Measurements from ENCODE around the gene CRYBG2. TPM values are rescaled to one million over a fixed set of nuclear protein-coding genes. Genes with fewer than 3 reads are reported as not detected.
A peak's percentile ranks its signal among the peaks of the same experiment; 100 is the strongest.
"Not testable (repeated sequence)": the region's sequence is repeated elsewhere in the genome, so short reads cannot be mapped to it uniquely, and the experiment has no call there.

CRYBG2 gene
- total RNA-seq, 1 donor from 2014 or later, result 0.98 TPM

DNA sequence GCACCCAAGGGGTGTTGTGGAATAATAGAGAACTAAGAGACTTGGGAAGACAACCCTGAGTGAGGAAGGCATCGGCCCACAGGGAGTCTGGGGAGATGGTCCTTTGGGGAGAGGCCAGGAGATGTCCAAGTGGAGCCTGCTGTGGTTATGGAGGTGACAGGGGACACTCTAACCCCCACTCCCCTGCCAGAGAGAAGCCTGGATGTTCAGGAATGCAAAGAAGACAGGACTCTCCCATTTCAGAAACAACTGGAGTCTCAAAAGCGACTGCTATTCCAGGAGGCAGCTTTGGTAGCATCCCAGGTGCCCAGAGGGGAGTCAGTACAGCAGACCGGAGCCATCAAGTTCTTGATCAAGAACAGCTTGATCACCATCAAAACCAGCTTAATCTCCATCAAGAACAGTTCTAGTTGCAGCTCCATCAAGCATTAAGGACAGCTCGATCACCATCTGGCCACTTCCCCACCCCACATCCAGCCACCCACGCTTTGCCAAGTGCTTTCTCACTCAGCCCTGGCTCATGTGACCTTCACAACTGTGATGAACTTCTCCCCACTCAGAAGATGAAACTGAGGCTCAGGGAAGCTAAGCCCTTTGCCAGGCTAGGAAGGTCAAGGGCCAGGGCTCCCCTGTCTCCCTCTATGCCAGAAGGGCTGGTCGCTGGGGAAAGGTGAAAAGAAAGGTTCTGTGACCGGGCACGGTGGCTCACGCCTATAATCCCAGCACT, 35.4 kb downstream of the CRYBG2 start:
- Mint-ChIP-seq H3K4me3 (ENCODE audit: low read depth) (peak overlapping the region; percentile 79), H3K27me3 (ENCODE audit: low read depth) (no peaks in the 10 kb centered on the region), H3K9me3 (no peaks in the 10 kb centered on the region), H3K36me3 (ENCODE audit: low read depth) (peaks cover 36% of the 10 kb centered on the region), H3K4me1 (ENCODE audit: low read depth) (peaks cover 56% of the 10 kb centered on the region), H3K27ac (peak overlapping the region; percentile 94)
- no peak for DNase-seq (ENCODE audit: low spot score)
- intact Hi-C loops (cut with micrococcal nuclease), result loop anchor here (1.0 to 10.0 kb wide), 3 partner anchors 59 to 266 kb away; partner anchors contain the start of gene HMGN2

DNA sequence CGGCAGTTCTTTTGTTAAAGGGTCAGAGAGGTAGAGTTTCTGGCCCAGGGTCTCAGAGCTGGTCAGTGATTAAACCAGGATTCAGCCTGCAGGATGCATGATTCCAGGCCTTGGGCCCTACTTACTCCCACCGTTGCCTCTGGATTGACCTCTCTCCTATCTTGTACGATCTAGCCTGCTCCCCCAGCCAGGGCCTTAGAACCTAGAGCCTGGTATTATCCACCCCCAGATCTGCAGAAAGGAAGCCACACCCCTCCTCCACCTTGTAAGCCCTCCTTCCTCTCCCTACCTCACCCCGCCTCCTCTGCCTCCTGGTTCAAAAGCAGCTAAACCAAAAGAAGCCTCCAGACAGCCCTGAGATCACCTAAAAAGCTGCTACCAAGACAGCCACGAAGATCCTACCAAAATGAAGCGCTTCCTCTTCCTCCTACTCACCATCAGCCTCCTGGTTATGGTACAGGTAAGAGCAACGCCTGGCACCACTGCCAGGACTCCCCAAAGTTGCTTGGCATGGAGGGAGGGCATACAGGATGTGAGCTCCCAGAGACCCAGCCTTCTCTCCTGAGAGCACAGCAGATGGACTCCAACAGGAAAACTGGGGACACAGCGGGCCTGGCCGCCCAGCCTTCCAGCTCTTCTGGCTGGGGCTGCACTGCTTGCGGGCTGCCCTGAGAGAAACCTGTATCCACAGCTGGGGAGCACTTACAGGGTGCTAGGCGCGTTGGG, 36.2 kb downstream of the CRYBG2 start, which contains the start of gene CD52:
Gene CD52, plus strand, starts transcription at position 347 of the 726 bp plus-strand sequence. Its CDS starts 60 bp downstream, at position 407.
- Mint-ChIP-seq H3K4me1 (ENCODE audit: low read depth) (peaks cover 50% of the 10 kb centered on the region), H3K36me3 (ENCODE audit: low read depth) (peaks cover 28% of the 10 kb centered on the region), H3K9me3 (no peaks in the 10 kb centered on the region), H3K27me3 (ENCODE audit: low read depth) (no peaks in the 10 kb centered on the region), H3K27ac (peak within 1 kb of the TSS; percentile 94), H3K4me3 (ENCODE audit: low read depth) (peak within 1 kb of the TSS; percentile 79)
- peak; percentile 78 for DNase-seq (ENCODE audit: low spot score)
- intact Hi-C loops (cut with micrococcal nuclease), result loop anchor here (1.0 to 10.0 kb wide), 3 partner anchors 9 to 267 kb away; no protein-coding TSS in a partner anchor

DNA sequence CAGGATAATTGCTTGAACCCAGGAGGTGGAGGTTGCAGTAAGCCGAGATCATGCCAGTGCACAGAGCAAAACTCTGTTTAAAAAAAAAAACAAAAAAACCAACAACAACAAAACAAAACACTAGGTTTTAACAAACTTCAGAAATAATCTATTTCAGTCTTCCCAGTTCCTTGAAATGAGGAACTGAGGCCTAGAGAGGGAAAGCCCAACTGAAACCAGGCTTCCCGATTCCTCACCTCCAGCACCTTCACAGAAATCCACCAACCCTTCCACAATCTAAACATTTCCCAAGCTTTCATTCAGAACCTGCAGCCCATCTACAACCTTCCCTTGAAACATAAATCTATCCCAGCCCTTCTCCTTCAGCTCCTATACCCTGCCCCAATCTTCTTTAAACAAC, 36.8 kb downstream of the CRYBG2 start:
- H3K27ac Mint-ChIP-seq, result peak overlapping the region; percentile 94
- peak overlapping the region; percentile 79 for H3K4me3 Mint-ChIP-seq (ENCODE audit: low read depth)
- H3K27me3 Mint-ChIP-seq (ENCODE audit: low read depth), result no peaks in the 10 kb centered on the region
- H3K9me3 Mint-ChIP-seq, result no peaks in the 10 kb centered on the region
- no peak for DNase-seq (ENCODE audit: low spot score)
- peaks cover 49% of the 10 kb centered on the region for H3K4me1 Mint-ChIP-seq (ENCODE audit: low read depth)
- intact Hi-C loops (cut with micrococcal nuclease), result loop anchor here (1.0 to 10.0 kb wide), 3 partner anchors 9 to 268 kb away; no protein-coding TSS in a partner anchor
- H3K36me3 Mint-ChIP-seq (ENCODE audit: low read depth), result peaks cover 23% of the 10 kb centered on the region

- Mint-ChIP-seq H3K27me3 (ENCODE audit: low read depth) (no peaks in the 10 kb centered on the region), H3K9me3 (no peaks in the 10 kb centered on the region), H3K27ac (peak overlapping the region; percentile 64), H3K4me3 (ENCODE audit: low read depth) (no peak overlapping the region), H3K4me1 (ENCODE audit: low read depth) (peaks cover 44% of the 10 kb centered on the region), H3K36me3 (ENCODE audit: low read depth) (peaks cover 17% of the 10 kb centered on the region)
- intact Hi-C loops (cut with micrococcal nuclease), result loop anchor here (5.0 to 10.0 kb wide), 2 partner anchors 61 to 269 kb away; no protein-coding TSS in a partner anchor
- no peak for DNase-seq (ENCODE audit: low spot score)
These were observed 37.8 kb downstream of the CRYBG2 start for GRCh38 chr1:26315874-26316850.

GRCh38 chr1:26314501-26314900, 39.4 kb downstream of the CRYBG2 start:
- no peak overlapping the region for H3K27ac Mint-ChIP-seq

GRCh38 chr1:26307966-26308899, 45.7 kb downstream of the CRYBG2 start:
- Mint-ChIP-seq H3K4me1 (ENCODE audit: low read depth) (peaks cover 25% of the 10 kb centered on the region), H3K27ac (peak overlapping the region; percentile 90), H3K4me3 (ENCODE audit: low read depth) (peak overlapping the region; percentile 99)
- not testable (repeated sequence) for H3K36me3 Mint-ChIP-seq (ENCODE audit: low read depth); H3K27me3 Mint-ChIP-seq (ENCODE audit: low read depth); H3K9me3 Mint-ChIP-seq; DNase-seq (ENCODE audit: low spot score)
- intact Hi-C loops (cut with micrococcal nuclease), result loop anchor here (1.0 to 5.0 kb wide), 3 partner anchors 9 to 71 kb away; partner anchors contain the start of gene CD52

More at GRCh38 chr1:26314501-26314900, 39.4 kb downstream of the CRYBG2 start:
- Mint-ChIP-seq H3K4me1 (ENCODE audit: low read depth) (peaks cover 35% of the 10 kb centered on the region), H3K4me3 (ENCODE audit: low read depth) (no peak overlapping the region), H3K36me3 (ENCODE audit: low read depth) (peaks cover 8% of the 10 kb centered on the region), H3K27me3 (ENCODE audit: low read depth) (no peaks in the 10 kb centered on the region), H3K9me3 (no peaks in the 10 kb centered on the region)
- intact Hi-C loops (cut with micrococcal nuclease), result loop anchor here (10.0 kb wide), 1 partner anchor 270 kb away; no protein-coding TSS in a partner anchor
- no peak for DNase-seq (ENCODE audit: low spot score)

DNA sequence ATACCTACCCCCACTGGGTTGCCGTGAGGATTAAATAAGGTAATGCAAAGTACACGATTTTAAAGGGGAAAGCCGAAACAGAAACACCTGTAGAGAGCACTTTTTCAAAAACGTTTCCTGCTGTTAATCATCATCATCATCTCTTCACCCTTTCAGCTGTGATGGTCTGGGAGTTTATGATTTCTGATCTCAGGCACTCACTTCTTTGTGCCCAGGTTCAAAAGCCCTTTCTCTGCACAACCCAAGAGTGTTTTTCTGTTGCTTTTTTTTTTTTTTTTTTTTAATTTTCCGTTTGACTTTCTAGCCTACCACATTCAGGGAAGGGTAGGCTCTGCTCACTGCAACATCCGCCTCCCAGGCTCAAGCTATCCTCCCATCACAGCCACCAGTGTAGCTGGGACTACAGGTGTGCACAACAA, 46.6 kb downstream of the CRYBG2 start:
- peaks cover 25% of the 10 kb centered on the region for H3K4me1 Mint-ChIP-seq (ENCODE audit: low read depth)
- no peaks in the 10 kb centered on the region for H3K9me3 Mint-ChIP-seq
- H3K4me3 Mint-ChIP-seq (ENCODE audit: low read depth), result peak overlapping the region; percentile 99
- no peaks in the 10 kb centered on the region for H3K27me3 Mint-ChIP-seq (ENCODE audit: low read depth)
- no peaks in the 10 kb centered on the region for H3K36me3 Mint-ChIP-seq (ENCODE audit: low read depth)
- peak overlapping the region; percentile 90 for H3K27ac Mint-ChIP-seq
- DNase-seq (ENCODE audit: low spot score), result no peak
- intact Hi-C loops (cut with micrococcal nuclease), result loop anchor here (5.0 kb wide), 1 partner anchor 70 kb away; no protein-coding TSS in a partner anchor

DNA sequence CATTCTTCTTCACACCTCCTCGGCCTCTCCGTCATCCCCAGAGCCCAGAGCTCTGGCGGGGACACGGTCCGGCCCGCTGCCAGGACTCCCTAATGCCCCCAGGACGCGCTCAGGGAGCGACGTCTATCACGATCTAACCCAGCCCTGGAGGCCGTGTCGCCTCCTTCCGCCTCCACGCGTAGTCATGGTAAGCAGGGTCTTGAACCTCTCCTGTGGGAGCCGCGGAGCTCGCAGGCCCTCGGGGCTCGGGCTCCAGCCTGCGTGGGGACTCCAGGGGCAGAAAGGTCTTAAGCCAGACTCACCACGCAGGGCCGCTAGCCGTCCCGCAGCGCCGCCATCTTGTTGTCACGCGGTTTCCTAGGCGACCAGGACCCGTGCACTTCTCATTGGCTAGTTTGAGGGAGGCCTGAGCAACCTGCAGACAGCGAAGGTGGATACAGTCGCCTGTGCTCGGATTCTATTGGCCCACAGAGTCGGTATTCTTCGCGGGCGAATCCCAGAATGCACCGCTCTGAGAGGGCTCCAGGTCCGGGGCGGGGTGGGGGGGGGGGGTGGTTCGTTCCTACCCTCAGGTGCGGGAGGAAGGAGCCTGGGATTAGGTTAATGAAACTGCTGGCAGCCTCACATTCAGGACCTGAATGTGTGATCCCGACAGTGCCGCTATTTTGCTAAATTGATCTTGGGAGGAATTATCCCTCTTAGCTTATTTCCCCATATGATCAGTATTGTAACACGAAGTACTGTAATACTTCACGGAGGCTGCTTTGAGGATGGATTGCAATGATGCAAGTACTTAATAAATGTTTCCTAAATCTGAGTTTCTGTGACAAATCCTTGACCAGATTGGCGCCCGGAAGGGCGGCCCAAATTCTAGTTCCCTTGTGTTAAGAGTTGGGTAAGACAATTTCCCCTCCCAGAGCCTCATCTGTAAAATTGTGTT, 47.4 kb downstream of the CRYBG2 start, which contains the start of gene UBXN11:
Gene UBXN11, minus strand, starts transcription at position 347 of the 940 bp plus-strand sequence. CDS start 3,753 bp downstream, outside the sequence.
- Mint-ChIP-seq H3K36me3 (ENCODE audit: low read depth) (no peaks in the 10 kb centered on the region), H3K27me3 (ENCODE audit: low read depth) (no peaks in the 10 kb centered on the region), H3K9me3 (no peaks in the 10 kb centered on the region), H3K4me3 (ENCODE audit: low read depth) (peak within 1 kb of the TSS; percentile 99), H3K27ac (peak within 1 kb of the TSS; percentile 93), H3K4me1 (ENCODE audit: low read depth) (peaks cover 25% of the 10 kb centered on the region)
- peak; percentile 91 for DNase-seq (ENCODE audit: low spot score)
- intact Hi-C loops (cut with micrococcal nuclease), result loop anchor here (5.0 kb wide), 1 partner anchor 69 kb away; no protein-coding TSS in a partner anchor

DNA sequence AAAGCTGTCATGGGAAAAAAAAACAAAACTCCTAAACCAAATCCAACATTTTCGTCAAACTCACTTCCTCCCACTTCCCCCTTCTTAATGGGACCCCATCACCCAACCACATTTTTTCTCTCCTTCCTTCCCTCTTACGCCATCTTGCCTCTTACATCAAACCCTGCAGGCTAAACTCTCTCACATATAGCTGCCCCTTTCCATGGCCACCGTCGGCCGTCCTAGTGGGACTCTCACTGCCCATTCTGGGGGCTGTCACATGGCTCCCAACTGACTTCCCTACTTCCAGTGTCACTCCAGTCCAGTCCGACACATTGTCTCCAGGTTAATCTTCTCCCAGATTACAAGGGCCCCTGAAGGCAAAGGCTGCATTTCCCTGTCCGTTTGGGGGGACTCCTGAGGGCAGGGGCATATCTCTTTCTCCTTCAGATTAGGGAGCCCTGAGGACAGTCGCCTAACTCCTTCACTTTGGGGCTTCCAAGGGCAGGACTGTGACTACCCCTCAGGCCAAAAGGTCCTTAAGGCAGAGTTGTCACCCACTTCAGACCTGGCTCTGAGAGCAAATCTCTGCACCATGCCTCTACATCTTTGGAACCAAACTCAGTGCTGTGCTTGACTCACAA, 48.2 kb downstream of the CRYBG2 start:
- intact Hi-C loops (cut with micrococcal nuclease), result loop anchor here (5.0 kb wide), 1 partner anchor 68 kb away; no protein-coding TSS in a partner anchor
- H3K4me1 Mint-ChIP-seq (ENCODE audit: low read depth), result peaks cover 25% of the 10 kb centered on the region
- H3K9me3 Mint-ChIP-seq, result no peaks in the 10 kb centered on the region
- H3K27me3 Mint-ChIP-seq (ENCODE audit: low read depth), result no peaks in the 10 kb centered on the region
- no peak for DNase-seq (ENCODE audit: low spot score)
- H3K27ac Mint-ChIP-seq, result peak overlapping the region; percentile 93
- H3K36me3 Mint-ChIP-seq (ENCODE audit: low read depth), result no peaks in the 10 kb centered on the region
- H3K4me3 Mint-ChIP-seq (ENCODE audit: low read depth), result peak overlapping the region; percentile 99
